Smooth muscle cell (in vitro differentiated cells): Measurements from ENCODE around the gene C1S. TPM values are rescaled to one million over a fixed set of nuclear protein-coding genes. Genes with fewer than 3 reads are reported as not detected.

Source experiments
- DNase-seq: peaks from one replicate; lab custom pipeline; 2025; ENCODE audit not compliant: unreplicated experiment; lab: John Stamatoyannopoulos, UW
- H2AFZ ChIP-seq: fragments of 200-600 bp; sonication (generic); 2 replicates; pipeline ENCODE4 v1.6.0; 2016; ENCODE audit warnings: antibody characterized with exemption, low read depth, mild to moderate bottlenecking
- H3F3A ChIP-seq: fragments of 200-600 bp; sonication (generic); 2 replicates; pipeline ENCODE4 v1.6.0; 2017; ENCODE audit warnings: antibody characterized with exemption, low read depth
- H3K27ac ChIP-seq: fragments of 200-600 bp; sonication (generic); 2 replicates; pipeline ENCODE4 v1.5.1; 2016; ENCODE audit warnings: low read depth, mild to moderate bottlenecking
- H3K27me3 ChIP-seq: fragments of 200-600 bp; sonication (generic); 2 replicates; pipeline ENCODE4 v1.6.1; 2016; ENCODE audit warnings: low read depth, mild to moderate bottlenecking
- H3K36me3 ChIP-seq: fragments of 200-600 bp; sonication (generic); 2 replicates; pipeline ENCODE4 v1.5.1; 2016; ENCODE audit warnings: low read depth
- H3K4me1 ChIP-seq: fragments of 200-600 bp; sonication (generic); 2 replicates; pipeline ENCODE4 v1.5.1; 2016; ENCODE audit warnings: low read depth
- H3K4me2 ChIP-seq: fragments of 200-600 bp; sonication (generic); 2 replicates; pipeline ENCODE4 v1.6.0; 2016; ENCODE audit warnings: mild to moderate bottlenecking
- H3K4me3 ChIP-seq: fragments of 200-600 bp; sonication (generic); 2 replicates; pipeline ENCODE4 v1.5.1; 2016; ENCODE audit warnings: mild to moderate bottlenecking
- H3K79me2 ChIP-seq: fragments of 200-600 bp; sonication (generic); 2 replicates; pipeline ENCODE4 v1.6.0; 2016; ENCODE audit warnings: low read depth, mild to moderate bottlenecking
- H3K9ac ChIP-seq: fragments of 200-600 bp; sonication (generic); 2 replicates; pipeline ENCODE4 v1.6.0; 2016; ENCODE audit warnings: low read depth
- H3K9me3 ChIP-seq: fragments of 200-600 bp; sonication (generic); replicated peaks from 2 replicates; pipeline ENCODE4 v1.5.1; 2016; ENCODE audit warnings: low read depth
- H4K20me1 ChIP-seq: fragments of 200-600 bp; sonication (generic); 2 replicates; pipeline ENCODE4 v1.6.0; 2016; ENCODE audit warnings: low read depth
- WGBS: methylation state at CpG from one replicate; pipeline ENCODE4 v1.1.7; 2016; ENCODE audit warnings: low lambda C conversion rate; 5-methylcytosine and 5-hydroxymethylcytosine counted together
- polyA plus RNA-seq: library from polyadenylated mRNA; unstranded; fragments of >200 nt; fragmentation: Nextera tagmentation; extraction: Ambion mirVana; gene quantifications from 2 replicates; pipeline ENCODE4 v1.2.1, GENCODE V29; 2016
- total RNA-seq: library from RNA; depleted of rRNA; stranded (reverse); fragments of >200 nt; gene quantifications from 2 replicates; pipeline ENCODE4 v1.2.3, GENCODE V29; 2014
- TF ChIP-seq, protein P1 (sequence below): fragments of 200-600 bp; sonication (generic); IDR thresholded peaks from 2 replicates; pipeline ENCODE4 v1.5.1; 2017; ENCODE audit warnings: borderline replicate concordance, mild to moderate bottlenecking, antibody characterized with exemption; ENCODE audit not compliant: insufficient read depth, poor library complexity, severe bottlenecking

The C1S gene
- total and polyA plus RNA-seq, 2 experiments from 2014 or later: 38.5 to 69.2 TPM

DNA sequence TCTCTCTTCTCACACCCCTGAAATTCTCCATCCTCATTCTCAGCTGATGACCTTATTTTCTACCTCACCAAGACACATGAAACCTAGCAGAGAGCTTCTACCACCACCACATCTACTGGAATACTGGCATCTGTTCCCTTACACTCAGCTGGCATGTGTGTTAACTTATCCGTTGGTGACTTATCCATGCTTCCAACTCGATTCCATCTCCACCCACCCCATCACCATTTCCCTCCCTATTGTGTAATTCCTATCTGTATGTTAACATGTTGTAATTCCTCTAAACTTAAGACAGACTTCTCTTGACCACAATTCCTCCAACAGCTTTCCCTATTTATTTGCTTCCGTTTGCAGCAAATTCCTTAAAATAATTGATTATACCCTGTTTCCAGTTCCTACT, 15.4 kb downstream of the C1S start:
- Histone ChIP-seq H3K79me2 (no peaks in the 10 kb centered on the region), H3K9me3 (no peaks in the 10 kb centered on the region), H3K27me3 (no peaks in the 10 kb centered on the region), H3K4me3 (no peak overlapping the region), H3K9ac (no peak overlapping the region), H2AFZ (no peak overlapping the region), H4K20me1 (no peaks in the 10 kb centered on the region), H3K36me3 (no peaks in the 10 kb centered on the region), H3K4me1 (no peaks in the 10 kb centered on the region), H3F3A (peaks cover 3% of the 10 kb centered on the region), H3K4me2 (peak overlapping the region; percentile 28), H3K27ac (no peak overlapping the region)
- DNase-seq: no peak
- TF ChIP-seq, protein P1, sequence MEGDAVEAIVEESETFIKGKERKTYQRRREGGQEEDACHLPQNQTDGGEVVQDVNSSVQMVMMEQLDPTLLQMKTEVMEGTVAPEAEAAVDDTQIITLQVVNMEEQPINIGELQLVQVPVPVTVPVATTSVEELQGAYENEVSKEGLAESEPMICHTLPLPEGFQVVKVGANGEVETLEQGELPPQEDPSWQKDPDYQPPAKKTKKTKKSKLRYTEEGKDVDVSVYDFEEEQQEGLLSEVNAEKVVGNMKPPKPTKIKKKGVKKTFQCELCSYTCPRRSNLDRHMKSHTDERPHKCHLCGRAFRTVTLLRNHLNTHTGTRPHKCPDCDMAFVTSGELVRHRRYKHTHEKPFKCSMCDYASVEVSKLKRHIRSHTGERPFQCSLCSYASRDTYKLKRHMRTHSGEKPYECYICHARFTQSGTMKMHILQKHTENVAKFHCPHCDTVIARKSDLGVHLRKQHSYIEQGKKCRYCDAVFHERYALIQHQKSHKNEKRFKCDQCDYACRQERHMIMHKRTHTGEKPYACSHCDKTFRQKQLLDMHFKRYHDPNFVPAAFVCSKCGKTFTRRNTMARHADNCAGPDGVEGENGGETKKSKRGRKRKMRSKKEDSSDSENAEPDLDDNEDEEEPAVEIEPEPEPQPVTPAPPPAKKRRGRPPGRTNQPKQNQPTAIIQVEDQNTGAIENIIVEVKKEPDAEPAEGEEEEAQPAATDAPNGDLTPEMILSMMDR: no peak
- WGBS: 18% methylated on average over 3 of the region's 3 CpGs

DNA sequence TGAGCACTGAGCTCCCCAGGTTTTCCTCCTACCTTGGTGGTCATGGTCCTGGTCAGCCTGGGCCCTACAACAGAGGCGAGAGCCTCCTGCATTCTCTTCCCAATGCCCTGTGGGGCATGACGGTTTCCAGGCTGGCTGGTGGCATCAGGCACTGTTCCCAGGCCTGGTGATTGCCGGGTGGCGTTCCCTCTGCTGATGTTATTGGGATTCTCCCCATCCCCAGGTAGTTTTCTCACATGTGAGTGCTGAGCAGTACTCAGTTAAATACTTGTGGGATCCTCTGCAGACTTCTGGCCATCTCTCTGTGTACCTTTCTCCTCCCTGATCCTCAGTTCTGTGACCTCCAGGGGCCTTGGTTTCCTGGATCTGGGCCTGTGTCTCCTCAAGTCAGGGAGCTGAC, 16.0 kb downstream of the C1S start:
- Histone ChIP-seq H3K36me3 (no peaks in the 10 kb centered on the region), H4K20me1 (no peaks in the 10 kb centered on the region), H3K27me3 (no peaks in the 10 kb centered on the region), H3K9me3 (no peaks in the 10 kb centered on the region), H3K4me1 (no peaks in the 10 kb centered on the region), H2AFZ (no peak overlapping the region), H3K79me2 (no peaks in the 10 kb centered on the region), H3K4me2 (peak overlapping the region; percentile 28), H3K4me3 (no peak overlapping the region), H3K27ac (no peak overlapping the region), H3K9ac (no peak overlapping the region), H3F3A (peaks cover 3% of the 10 kb centered on the region)
- no peak for DNase-seq
- WGBS: 97% methylated on average over 4 of the region's 4 CpGs
- TF ChIP-seq, protein P1: no peak

DNA sequence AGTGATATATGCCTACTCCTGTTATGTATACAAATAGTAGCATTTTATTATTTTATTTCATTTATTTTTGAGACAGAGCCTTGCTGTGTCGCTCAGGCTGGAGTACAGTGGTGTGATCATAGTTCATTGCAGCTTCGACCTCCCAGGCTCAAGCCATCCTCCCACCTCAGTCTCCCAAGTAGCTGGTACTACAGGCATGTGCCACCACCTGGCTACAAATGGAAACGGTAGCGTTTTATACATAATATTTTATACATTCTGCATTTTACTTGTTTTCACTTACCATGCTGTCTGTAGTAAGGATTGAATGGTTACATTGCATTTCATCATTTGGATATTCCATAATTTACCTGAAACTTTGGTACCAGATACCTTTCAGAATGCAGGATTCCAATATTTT, 17.6 kb downstream of the C1S start:
- TF ChIP-seq, protein P1: no peak
- peaks cover 3% of the 10 kb centered on the region for H3F3A ChIP-seq
- no peak overlapping the region for H2AFZ ChIP-seq
- H3K27me3 ChIP-seq: no peaks in the 10 kb centered on the region
- H3K36me3 ChIP-seq: no peaks in the 10 kb centered on the region
- no peak overlapping the region for H3K27ac ChIP-seq
- no peaks in the 10 kb centered on the region for H3K9me3 ChIP-seq
- no peak overlapping the region for H3K4me2 ChIP-seq
- H3K79me2 ChIP-seq: no peaks in the 10 kb centered on the region
- WGBS: 92% methylated on average over 4 of the region's 4 CpGs
- H3K4me3 ChIP-seq: no peak overlapping the region
- no peaks in the 10 kb centered on the region for H3K4me1 ChIP-seq
- no peaks in the 10 kb centered on the region for H4K20me1 ChIP-seq
- H3K9ac ChIP-seq: no peak overlapping the region
- no peak for DNase-seq

DNA sequence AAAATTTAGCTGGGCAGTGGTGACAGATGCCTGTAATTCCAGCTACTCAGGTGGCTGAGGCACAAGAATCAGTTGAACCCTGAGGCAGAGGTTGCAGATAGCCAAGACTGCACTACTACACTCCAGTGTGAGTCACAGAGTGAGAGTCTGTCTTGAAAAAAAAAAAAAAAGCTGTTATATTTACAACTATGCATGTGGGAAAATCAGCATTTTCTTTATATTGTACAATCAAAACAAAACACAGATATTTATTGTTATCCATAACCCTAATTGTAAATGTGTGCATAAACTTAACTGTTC, 19.3 kb downstream of the C1S start:
- Histone ChIP-seq H3K4me1 (no peaks in the 10 kb centered on the region), H3K4me2 (peak overlapping the region; percentile 70), H3K9me3 (no peaks in the 10 kb centered on the region), H3F3A (peaks cover 3% of the 10 kb centered on the region), H3K27me3 (no peaks in the 10 kb centered on the region), H4K20me1 (no peaks in the 10 kb centered on the region), H3K9ac (peak overlapping the region; percentile 56), H3K4me3 (no peak overlapping the region), H2AFZ (no peak overlapping the region), H3K36me3 (no peaks in the 10 kb centered on the region), H3K79me2 (no peaks in the 10 kb centered on the region), H3K27ac (peak overlapping the region; percentile 93)
- TF ChIP-seq, protein P1: no peak
- DNase-seq: no peak
